GM23248 (cell line): Measurements from ENCODE around the gene FOXB1.

Source experiments
- EZH2 ChIP-seq: fragments of 200-600 bp; sonication (generic); IDR thresholded peaks from 2 replicates; pipeline ENCODE4 v1.6.1; 2018; ENCODE audit warnings: antibody characterized with exemption, mild to moderate bottlenecking; ENCODE audit not compliant: insufficient read depth, poor library complexity, severe bottlenecking
- EZH2phosphoT487 ChIP-seq: fragments of 200-600 bp; sonication (generic); IDR thresholded peaks from 2 replicates; pipeline ENCODE4 v1.6.1; 2018; ENCODE audit warnings: antibody characterized with exemption, moderate library complexity, mild to moderate bottlenecking, low read depth; ENCODE audit not compliant: insufficient read depth

DNA sequence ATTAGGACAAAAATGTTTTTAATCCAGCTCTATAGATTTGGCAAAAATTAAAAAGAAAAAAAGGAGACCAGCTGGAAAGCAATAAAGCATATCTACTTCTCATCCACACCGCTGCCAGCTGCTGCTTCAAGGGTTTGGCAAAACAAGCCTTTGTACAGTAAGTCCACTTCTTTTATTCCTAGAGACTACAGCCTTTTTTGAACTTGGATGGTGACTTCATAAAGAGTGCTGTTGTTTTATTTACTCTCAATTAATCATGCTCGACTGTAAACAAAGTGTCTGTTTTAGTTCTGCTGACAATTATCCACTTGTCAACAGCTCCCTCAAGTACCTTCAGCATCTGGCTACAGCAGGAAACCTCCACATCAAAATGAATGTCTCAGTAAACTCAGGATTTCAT, 12.3 kb upstream of the FOXB1 start:
- TF ChIP-seq EZH2: no peak
- TF ChIP-seq EZH2phosphoT487: no peak
